T-helper 2 cell treated with Interferon-gamma antibody and Interleukin-4, amounts not matched to agents 5 μg/mL and 100 μg/mL, for 36 hours (primary cell): Measurements from ENCODE around the gene PIK3IP1.
"Not testable (repeated sequence)": the region's sequence is repeated elsewhere in the genome, so short reads cannot be mapped to it uniquely, and the experiment has no call there.

Source experiments
- DNase-seq: peaks from one replicate; pipeline ENCODE4 v3.0.0; 2021; ENCODE audit warnings: low spot score
- H3K27ac Mint-ChIP-seq: one replicate; pipeline ENCODE4 v1.8.0; 2021; ENCODE audit warnings: mild to moderate bottlenecking, mixed read lengths
- H3K27me3 Mint-ChIP-seq: one replicate; pipeline ENCODE4 v1.8.0; 2021; ENCODE audit warnings: low read depth, mixed read lengths
- H3K36me3 Mint-ChIP-seq: one replicate; pipeline ENCODE4 v1.8.0; 2021; ENCODE audit warnings: low read depth, mixed read lengths
- H3K4me1 Mint-ChIP-seq: one replicate; pipeline ENCODE4 v1.8.0; 2021; ENCODE audit warnings: low read depth, mixed read lengths
- H3K4me3 Mint-ChIP-seq: one replicate; pipeline ENCODE4 v1.8.0; 2022; ENCODE audit warnings: mild to moderate bottlenecking, moderate library complexity, mixed read lengths
- H3K9me3 Mint-ChIP-seq: one replicate; pipeline ENCODE4 v1.8.0; 2021; ENCODE audit warnings: mixed read lengths

PIK3IP1 gene

GRCh38 chr22:31327806-31328543 is 35.7 kb upstream of the PIK3IP1 start:
- peaks cover 17% of the 10 kb centered on the region for H3K4me1 Mint-ChIP-seq
- no peak for DNase-seq
- H3K27me3 Mint-ChIP-seq: no peaks in the 10 kb centered on the region
- H3K36me3 Mint-ChIP-seq: peaks cover 53% of the 10 kb centered on the region
- H3K9me3 Mint-ChIP-seq: no peaks in the 10 kb centered on the region
- H3K27ac Mint-ChIP-seq: no peak overlapping the region
- no peak overlapping the region for H3K4me3 Mint-ChIP-seq

- peaks cover 49% of the 10 kb centered on the region for H3K36me3 Mint-ChIP-seq
- no peak overlapping the region for H3K4me3 Mint-ChIP-seq
- H3K9me3 Mint-ChIP-seq: no peaks in the 10 kb centered on the region
- no peak for DNase-seq
- H3K27ac Mint-ChIP-seq: peak overlapping the region; percentile 20
- no peaks in the 10 kb centered on the region for H3K27me3 Mint-ChIP-seq
- peaks cover 17% of the 10 kb centered on the region for H3K4me1 Mint-ChIP-seq
Observed at GRCh38 chr22:31326877-31327276, 34.6 kb upstream of the PIK3IP1 start.

- Mint-ChIP-seq H3K4me3 (no peak overlapping the region), H3K27me3 (no peaks in the 10 kb centered on the region), H3K27ac (no peak overlapping the region), H3K4me1 (peaks cover 2% of the 10 kb centered on the region), H3K9me3 (no peaks in the 10 kb centered on the region), H3K36me3 (peaks cover 29% of the 10 kb centered on the region)
- DNase-seq: no peak
Observed at GRCh38 chr22:31323578-31324550, 31.6 kb upstream of the PIK3IP1 start.

GRCh38 chr22:31321421-31321820 is 29.1 kb upstream of the PIK3IP1 start:
- H3K27me3 Mint-ChIP-seq: no peaks in the 10 kb centered on the region
- H3K36me3 Mint-ChIP-seq: peaks cover 18% of the 10 kb centered on the region
- no peak overlapping the region for H3K27ac Mint-ChIP-seq
- peaks cover under 1% of the 10 kb centered on the region for H3K9me3 Mint-ChIP-seq
- no peak for DNase-seq
- peaks cover 2% of the 10 kb centered on the region for H3K4me1 Mint-ChIP-seq
- no peak overlapping the region for H3K4me3 Mint-ChIP-seq

- H3K4me3 Mint-ChIP-seq, H3K27me3 Mint-ChIP-seq: not testable (repeated sequence)
- H3K36me3 Mint-ChIP-seq: peaks cover 21% of the 10 kb centered on the region
Observed at GRCh38 chr22:31314220-31314619, 21.9 kb upstream of the PIK3IP1 start.

GRCh38 chr22:31313366-31314147 is 21.3 kb upstream of the PIK3IP1 start:
- Mint-ChIP-seq H3K27me3 (no peaks in the 10 kb centered on the region), H3K4me1 (peaks cover 7% of the 10 kb centered on the region), H3K36me3 (peaks cover 21% of the 10 kb centered on the region), H3K4me3 (no peak overlapping the region), H3K27ac (no peak overlapping the region), H3K9me3 (peaks cover 12% of the 10 kb centered on the region)
- DNase-seq: peak; percentile 36

More at GRCh38 chr22:31314220-31314619, 21.9 kb upstream of the PIK3IP1 start:
- H3K9me3 Mint-ChIP-seq: peaks cover 12% of the 10 kb centered on the region
- H3K27ac Mint-ChIP-seq, H3K4me1 Mint-ChIP-seq, DNase-seq: not testable (repeated sequence)

GRCh38 chr22:31308181-31308580 is 15.9 kb upstream of the PIK3IP1 start:
- peak overlapping the region; percentile 81 for H3K27ac Mint-ChIP-seq
- peaks cover 17% of the 10 kb centered on the region for H3K4me1 Mint-ChIP-seq
- H3K36me3 Mint-ChIP-seq: peaks cover 3% of the 10 kb centered on the region
- H3K4me3 Mint-ChIP-seq: peak overlapping the region; percentile 33
- no peak for DNase-seq
- H3K27me3 Mint-ChIP-seq: no peaks in the 10 kb centered on the region
- H3K9me3 Mint-ChIP-seq: no peaks in the 10 kb centered on the region

GRCh38 chr22:31305194-31305593 is 12.9 kb upstream of the PIK3IP1 start:
- Mint-ChIP-seq H3K36me3 (peaks cover 3% of the 10 kb centered on the region), H3K27ac (no peak overlapping the region), H3K27me3 (no peaks in the 10 kb centered on the region), H3K4me1 (peaks cover 20% of the 10 kb centered on the region), H3K4me3 (no peak overlapping the region), H3K9me3 (no peaks in the 10 kb centered on the region)
- DNase-seq: no peak

GRCh38 chr22:31302537-31302936 is 10.2 kb upstream of the PIK3IP1 start:
- Mint-ChIP-seq H3K4me3 (no peak overlapping the region), H3K9me3 (no peaks in the 10 kb centered on the region), H3K4me1 (peaks cover 10% of the 10 kb centered on the region), H3K36me3 (no peaks in the 10 kb centered on the region), H3K27me3 (no peaks in the 10 kb centered on the region), H3K27ac (no peak overlapping the region)
- no peak for DNase-seq

- Mint-ChIP-seq H3K36me3 (no peaks in the 10 kb centered on the region), H3K4me1 (peaks cover 12% of the 10 kb centered on the region), H3K4me3 (no peak overlapping the region), H3K9me3 (no peaks in the 10 kb centered on the region), H3K27ac (no peak overlapping the region), H3K27me3 (no peaks in the 10 kb centered on the region)
- DNase-seq: no peak
Observed at GRCh38 chr22:31302006-31302405, 9.7 kb upstream of the PIK3IP1 start.

GRCh38 chr22:31300896-31301295 is 8.6 kb upstream of the PIK3IP1 start:
- H3K27ac Mint-ChIP-seq: no peak overlapping the region
- DNase-seq: no peak

GRCh38 chr22:31295831-31296657 is 3.8 kb upstream of the PIK3IP1 start:
- H3K4me1 Mint-ChIP-seq: peaks cover 35% of the 10 kb centered on the region
- no peak for DNase-seq
- peak overlapping the region; percentile 59 for H3K4me3 Mint-ChIP-seq
- no peaks in the 10 kb centered on the region for H3K9me3 Mint-ChIP-seq
- peaks cover 11% of the 10 kb centered on the region for H3K36me3 Mint-ChIP-seq
- peak overlapping the region; percentile 38 for H3K27ac Mint-ChIP-seq
- H3K27me3 Mint-ChIP-seq: no peaks in the 10 kb centered on the region

More at GRCh38 chr22:31300896-31301295, 8.6 kb upstream of the PIK3IP1 start:
- Mint-ChIP-seq H3K9me3 (no peaks in the 10 kb centered on the region), H3K4me3 (no peak overlapping the region), H3K36me3 (peaks cover 2% of the 10 kb centered on the region), H3K27me3 (no peaks in the 10 kb centered on the region), H3K4me1 (peaks cover 19% of the 10 kb centered on the region)

- Mint-ChIP-seq H3K9me3 (no peaks in the 10 kb centered on the region), H3K27me3 (no peaks in the 10 kb centered on the region), H3K36me3 (peaks cover 13% of the 10 kb centered on the region), H3K4me3 (peak overlapping the region; percentile 59), H3K27ac (peak overlapping the region; percentile 38), H3K4me1 (peaks cover 37% of the 10 kb centered on the region)
- no peak for DNase-seq
Observed at GRCh38 chr22:31295360-31295759, 3.1 kb upstream of the PIK3IP1 start.
